Endothelial cell (in vitro differentiated cells): ENCODE measurements around the gene CD3D. TPM values are rescaled to one million over a fixed set of nuclear protein-coding genes. Genes with fewer than 3 reads are reported as not detected.

Experiments used
- DNase-seq: peaks from one replicate; pipeline ENCODE4 v3.0.0; 2021; ENCODE audit warnings: low spot score
- H3K27ac Mint-ChIP-seq: one replicate; pipeline ENCODE4 v1.8.0; 2021; ENCODE audit warnings: mixed read lengths, inconsistent platforms; ENCODE audit not compliant: unreplicated experiment
- H3K27me3 Mint-ChIP-seq: one replicate; pipeline ENCODE4 v1.8.0; 2021; ENCODE audit warnings: mild to moderate bottlenecking, moderate library complexity, mixed read lengths, inconsistent platforms; ENCODE audit not compliant: unreplicated experiment
- H3K36me3 Mint-ChIP-seq: one replicate; pipeline ENCODE4 v1.8.0; 2021; ENCODE audit warnings: mild to moderate bottlenecking, low read depth, mixed read lengths, inconsistent platforms; ENCODE audit not compliant: unreplicated experiment
- H3K4me1 Mint-ChIP-seq: one replicate; pipeline ENCODE4 v1.8.0; 2021; ENCODE audit warnings: mild to moderate bottlenecking, mixed read lengths, inconsistent platforms; ENCODE audit not compliant: unreplicated experiment
- H3K4me3 Mint-ChIP-seq: one replicate; pipeline ENCODE4 v1.8.0; 2021; ENCODE audit warnings: mild to moderate bottlenecking, mixed read lengths, inconsistent platforms; ENCODE audit not compliant: unreplicated experiment
- H3K9me3 Mint-ChIP-seq: one replicate; pipeline ENCODE4 v1.8.0; 2021; ENCODE audit warnings: mixed read lengths, inconsistent platforms; ENCODE audit not compliant: unreplicated experiment
- CTCF ChIP-seq: fragments of 200-600 bp; sonication (generic); IDR thresholded peaks from one replicate; pipeline ENCODE4 v1.5.0; 2021; ENCODE audit warnings: antibody characterized with exemption; ENCODE audit not compliant: unreplicated experiment
- total RNA-seq: library from RNA; stranded (reverse); fragmentation: NEBNext Ultra II Directional; extraction: Animal tissue kit (Norgen Biotek cat#: 25700); gene quantifications from one replicate; pipeline ENCODE4 v1.2.1, GENCODE V29; 2021; ENCODE audit not compliant: unreplicated experiment

CD3D gene
- total RNA-seq, 1 donor from 2014 or later: not detected

GRCh38 chr11:118325283-118325682, 17.2 kb downstream of the CD3D start:
- no peak for TF ChIP-seq CTCF
- H3K4me1 Mint-ChIP-seq: no peaks in the 10 kb centered on the region
- no peak overlapping the region for H3K4me3 Mint-ChIP-seq

DNA sequence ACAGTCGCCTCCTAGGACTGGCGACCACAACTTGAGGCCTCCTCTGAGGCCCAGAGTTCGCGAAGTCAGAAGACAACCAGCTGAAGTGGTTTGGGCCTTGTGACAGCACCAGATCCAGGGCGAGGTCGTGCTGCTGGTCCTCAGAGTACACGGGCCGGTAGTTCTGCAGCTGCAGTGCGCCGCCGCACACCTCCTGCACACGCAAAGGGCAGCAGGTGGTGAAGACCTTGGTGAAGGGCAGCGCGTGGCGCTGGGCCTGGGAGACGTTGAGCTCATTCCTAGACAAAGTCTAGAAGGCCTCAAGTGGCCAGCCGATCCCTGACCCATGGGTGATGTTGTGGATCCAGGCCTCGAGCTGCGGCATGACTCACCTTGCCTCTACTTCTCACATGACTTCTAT, 19.8 kb downstream of the CD3D start:
- H3K4me3 Mint-ChIP-seq: no peak overlapping the region
- no peak for TF ChIP-seq CTCF
- no peak for DNase-seq
- no peaks in the 10 kb centered on the region for H3K27me3 Mint-ChIP-seq
- no peaks in the 10 kb centered on the region for H3K9me3 Mint-ChIP-seq
- no peaks in the 10 kb centered on the region for H3K36me3 Mint-ChIP-seq
- no peaks in the 10 kb centered on the region for H3K4me1 Mint-ChIP-seq
- no peak overlapping the region for H3K27ac Mint-ChIP-seq

More at GRCh38 chr11:118325283-118325682, 17.2 kb downstream of the CD3D start:
- Mint-ChIP-seq H3K9me3 (no peaks in the 10 kb centered on the region), H3K27ac (no peak overlapping the region), H3K27me3 (no peaks in the 10 kb centered on the region), H3K36me3 (no peaks in the 10 kb centered on the region)
- DNase-seq: no peak

DNA sequence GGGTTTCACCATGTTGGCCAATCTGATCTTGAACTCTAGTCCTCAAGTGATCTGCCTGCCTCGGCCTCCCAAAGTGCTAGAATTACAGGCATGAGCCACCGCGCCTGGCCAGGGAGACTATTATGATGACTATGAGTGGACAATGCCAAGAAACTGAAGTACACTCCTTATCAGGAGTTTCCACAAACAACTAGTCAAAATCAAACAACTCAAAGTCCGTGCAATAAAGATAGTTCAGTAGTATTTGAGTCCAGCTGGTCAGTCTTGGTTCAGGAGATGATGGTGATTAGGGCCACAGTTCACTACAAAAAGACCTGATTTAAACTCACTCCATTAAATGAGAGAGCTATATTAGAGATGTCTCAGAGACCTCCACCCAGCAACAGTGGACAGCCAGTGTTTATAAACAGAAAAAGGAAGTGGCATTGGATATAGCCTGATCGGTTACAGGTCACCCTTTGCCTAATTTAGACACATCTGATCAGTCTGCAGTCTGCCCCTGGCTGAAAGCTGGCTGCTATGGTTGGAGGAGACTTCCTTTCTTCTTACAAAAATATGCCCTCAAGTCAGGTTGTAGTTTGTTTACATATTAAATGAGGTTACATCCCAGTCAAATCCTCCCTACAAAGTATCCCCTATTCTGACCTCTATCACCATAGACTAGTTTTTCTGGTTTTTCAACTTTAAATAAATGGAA, 21.0 kb downstream of the CD3D start:
- no peaks in the 10 kb centered on the region for H3K36me3 Mint-ChIP-seq
- DNase-seq: no peak

DNA sequence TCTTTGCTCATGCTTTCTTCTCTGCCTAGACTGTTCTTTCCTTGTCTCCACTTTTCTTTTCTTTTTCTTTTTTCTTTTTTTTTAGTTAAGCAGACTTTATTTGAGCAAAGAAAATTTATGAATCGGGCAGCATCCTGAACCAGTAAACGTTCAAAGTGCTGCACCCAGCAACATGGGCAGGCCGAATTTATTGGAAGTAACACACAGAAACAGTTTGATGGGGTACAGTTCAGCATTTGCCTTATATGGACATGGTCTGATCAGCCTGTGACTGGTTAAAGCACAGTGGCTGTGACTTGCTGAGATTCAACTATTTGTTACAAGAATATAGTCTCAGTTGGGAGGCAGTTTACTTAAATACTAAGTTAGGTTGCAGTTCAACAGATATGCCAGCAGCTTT, 22.0 kb downstream of the CD3D start:
- H3K4me1 Mint-ChIP-seq: peaks cover 5% of the 10 kb centered on the region
- no peaks in the 10 kb centered on the region for H3K36me3 Mint-ChIP-seq
- H3K27ac Mint-ChIP-seq: no peak overlapping the region
- no peaks in the 10 kb centered on the region for H3K9me3 Mint-ChIP-seq
- H3K4me3 Mint-ChIP-seq: no peak overlapping the region
- H3K27me3 Mint-ChIP-seq: no peaks in the 10 kb centered on the region
- TF ChIP-seq CTCF: no peak
- DNase-seq: no peak

More for the DNA sequence above, 21.0 kb downstream of the CD3D start:
- Mint-ChIP-seq H3K9me3 (no peaks in the 10 kb centered on the region), H3K27ac (no peak overlapping the region), H3K4me1 (peaks cover under 1% of the 10 kb centered on the region), H3K4me3 (no peak overlapping the region), H3K27me3 (no peaks in the 10 kb centered on the region)
- TF ChIP-seq CTCF: no peak

DNA sequence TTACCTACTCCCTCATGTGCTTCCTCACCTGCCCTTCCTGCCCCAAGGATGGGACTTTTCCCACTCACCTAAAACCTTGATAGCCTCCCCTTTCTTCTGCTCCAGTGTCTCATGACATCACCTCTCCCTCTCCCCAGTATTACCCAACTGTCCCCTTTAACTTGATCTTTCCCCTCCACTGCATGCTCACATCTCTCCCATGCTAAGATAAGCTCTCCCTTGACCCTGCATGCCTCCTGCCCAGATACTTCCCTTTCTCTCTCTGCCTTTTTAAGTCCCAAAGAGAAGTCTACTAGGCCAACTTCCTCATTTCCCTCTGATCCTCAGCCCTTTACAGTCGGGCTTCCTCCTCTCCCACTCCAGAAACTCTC, 23.2 kb downstream of the CD3D start:
- no peaks in the 10 kb centered on the region for H3K36me3 Mint-ChIP-seq
- no peak overlapping the region for H3K4me3 Mint-ChIP-seq
- no peak for TF ChIP-seq CTCF
- H3K27ac Mint-ChIP-seq: no peak overlapping the region
- no peak for DNase-seq
- H3K9me3 Mint-ChIP-seq: no peaks in the 10 kb centered on the region
- no peaks in the 10 kb centered on the region for H3K27me3 Mint-ChIP-seq
- peaks cover 11% of the 10 kb centered on the region for H3K4me1 Mint-ChIP-seq
